NB4 (cell line): ENCODE data around the gene GALNT18.

Source experiments
- DNase-seq: peaks from one replicate; pipeline ENCODE4 v3.0.0; 2010; ENCODE audit warnings: low read depth
- H3K4me3 ChIP-seq: one replicate; pipeline ENCODE4 v1.5.1; 2011; ENCODE audit warnings: mild to moderate bottlenecking, low read depth, low read length, moderate library complexity
- MYC ChIP-seq: IDR thresholded peaks from 2 replicates; pipeline ENCODE4 v1.6.1; 2011; ENCODE audit warnings: low read depth, low read length
- POLR2A ChIP-seq: IDR thresholded peaks from 2 replicates; pipeline ENCODE4 v1.6.1; 2011; ENCODE audit warnings: mild to moderate bottlenecking; ENCODE audit not compliant: insufficient read length; ENCODE audit errors: extremely low read depth
- TF ChIP-seq, protein P1 (sequence below): IDR thresholded peaks from 2 replicates; pipeline ENCODE4 v1.6.1; 2011; ENCODE audit warnings: low read depth, low read length
- TF ChIP-seq, protein P2 (sequence below): IDR thresholded peaks from one replicate; pipeline ENCODE4 v1.5.1; 2012; ENCODE audit warnings: low read depth, low read length

The GALNT18 gene

DNA sequence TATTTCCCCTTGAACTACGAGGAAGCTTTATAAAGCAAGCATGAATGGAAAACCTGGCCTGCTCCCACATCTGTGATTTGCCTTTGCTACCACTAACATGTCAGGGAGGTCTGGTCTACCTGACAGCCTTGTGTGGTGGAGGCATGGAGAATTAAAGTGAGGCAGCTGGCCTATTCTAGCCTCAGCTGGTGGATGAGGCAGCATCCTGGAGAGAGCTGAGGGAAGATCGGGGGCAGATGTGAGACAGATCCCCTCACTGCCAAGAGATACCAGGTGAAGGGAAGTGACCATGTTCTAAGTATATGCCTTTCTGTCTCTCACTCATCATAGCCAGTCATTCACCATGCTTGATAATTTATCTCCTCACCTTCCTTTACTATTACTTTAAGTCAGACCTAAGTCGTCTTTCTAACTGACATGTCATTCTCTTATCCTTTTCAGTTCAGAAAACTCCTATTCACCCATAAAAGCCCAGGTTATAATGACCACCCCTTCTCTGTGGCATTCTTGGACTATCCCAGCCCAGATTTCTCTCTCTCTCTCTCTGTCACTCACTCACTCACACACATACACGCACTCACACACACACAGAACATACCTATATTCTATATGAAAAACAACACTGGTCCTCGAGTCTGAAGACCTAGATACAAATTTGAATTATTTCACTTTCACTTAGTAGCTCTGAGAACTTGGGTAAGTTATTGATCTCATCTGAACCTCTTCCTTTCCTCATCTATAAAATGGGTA lies 359.5 kb downstream of the GALNT18 start:
- no peak for TF ChIP-seq MYC
- TF ChIP-seq, protein P1, sequence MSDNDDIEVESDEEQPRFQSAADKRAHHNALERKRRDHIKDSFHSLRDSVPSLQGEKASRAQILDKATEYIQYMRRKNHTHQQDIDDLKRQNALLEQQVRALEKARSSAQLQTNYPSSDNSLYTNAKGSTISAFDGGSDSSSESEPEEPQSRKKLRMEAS = no peak
- TF ChIP-seq POLR2A = no peak
- TF ChIP-seq, protein P2, sequence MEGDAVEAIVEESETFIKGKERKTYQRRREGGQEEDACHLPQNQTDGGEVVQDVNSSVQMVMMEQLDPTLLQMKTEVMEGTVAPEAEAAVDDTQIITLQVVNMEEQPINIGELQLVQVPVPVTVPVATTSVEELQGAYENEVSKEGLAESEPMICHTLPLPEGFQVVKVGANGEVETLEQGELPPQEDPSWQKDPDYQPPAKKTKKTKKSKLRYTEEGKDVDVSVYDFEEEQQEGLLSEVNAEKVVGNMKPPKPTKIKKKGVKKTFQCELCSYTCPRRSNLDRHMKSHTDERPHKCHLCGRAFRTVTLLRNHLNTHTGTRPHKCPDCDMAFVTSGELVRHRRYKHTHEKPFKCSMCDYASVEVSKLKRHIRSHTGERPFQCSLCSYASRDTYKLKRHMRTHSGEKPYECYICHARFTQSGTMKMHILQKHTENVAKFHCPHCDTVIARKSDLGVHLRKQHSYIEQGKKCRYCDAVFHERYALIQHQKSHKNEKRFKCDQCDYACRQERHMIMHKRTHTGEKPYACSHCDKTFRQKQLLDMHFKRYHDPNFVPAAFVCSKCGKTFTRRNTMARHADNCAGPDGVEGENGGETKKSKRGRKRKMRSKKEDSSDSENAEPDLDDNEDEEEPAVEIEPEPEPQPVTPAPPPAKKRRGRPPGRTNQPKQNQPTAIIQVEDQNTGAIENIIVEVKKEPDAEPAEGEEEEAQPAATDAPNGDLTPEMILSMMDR = no peak
- no peak for DNase-seq
- H3K4me3 ChIP-seq = no peak overlapping the region

DNA sequence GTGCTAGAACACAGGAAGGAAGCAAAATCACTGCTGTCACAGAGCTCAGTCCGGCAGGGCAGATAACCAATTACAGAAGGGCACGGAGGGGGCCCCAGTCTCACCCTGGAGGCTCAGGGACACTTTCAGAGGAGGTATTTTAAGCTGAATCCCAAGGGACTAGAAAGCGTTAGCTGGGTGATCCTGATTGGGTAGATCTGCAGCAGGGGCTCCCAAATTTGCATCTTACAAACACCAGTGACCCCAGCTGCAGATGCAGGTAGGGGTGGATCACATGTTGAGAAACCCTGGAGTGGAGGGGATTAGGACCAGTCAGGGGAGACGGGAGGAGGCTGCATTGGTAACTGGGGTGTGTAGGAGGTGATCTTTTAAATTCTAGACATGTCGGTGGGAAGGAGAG lies 360.2 kb downstream of the GALNT18 start:
- TF ChIP-seq, protein P1 = no peak
- TF ChIP-seq, protein P2 = no peak
- TF ChIP-seq MYC = no peak
- no peak for TF ChIP-seq POLR2A
- no peak for DNase-seq
- no peak overlapping the region for H3K4me3 ChIP-seq

DNA sequence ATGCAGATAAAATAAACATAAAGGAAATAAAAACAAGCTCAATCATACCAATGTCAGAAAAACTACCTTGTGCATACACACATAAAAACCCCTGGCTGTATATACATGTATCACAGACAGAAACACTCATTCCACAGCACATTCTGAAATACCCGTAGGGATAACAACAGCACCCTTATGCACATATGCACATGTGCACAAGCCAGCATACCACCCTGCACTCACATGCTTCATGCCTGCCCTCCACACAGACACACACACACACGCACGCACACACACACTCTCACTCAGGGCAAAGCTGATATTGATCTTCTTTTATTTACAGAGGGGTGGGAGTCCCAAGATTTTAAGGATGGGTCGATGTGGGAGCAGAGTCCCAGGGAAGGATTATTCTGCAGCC lies 360.9 kb downstream of the GALNT18 start:
- DNase-seq = no peak
- no peak overlapping the region for H3K4me3 ChIP-seq

DNA sequence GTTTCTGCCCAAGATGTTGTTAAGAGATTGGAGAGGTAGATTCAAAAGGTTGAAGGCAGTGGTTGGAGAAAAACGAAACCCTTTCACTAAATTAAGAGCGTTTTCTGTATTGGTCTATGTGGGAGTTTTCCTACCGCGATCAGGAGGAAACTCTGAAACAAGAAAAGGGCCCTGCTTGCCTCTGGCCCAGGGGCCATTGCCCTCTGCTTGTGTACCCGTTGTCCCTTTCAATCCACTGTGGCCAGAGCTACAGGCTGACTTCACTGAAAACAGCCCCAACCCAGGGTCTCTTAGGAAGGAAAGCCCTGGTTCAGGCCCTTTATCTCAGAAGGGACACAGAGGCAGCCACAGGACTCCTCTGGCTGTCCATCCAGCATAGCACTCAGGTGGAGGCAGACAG lies 367.8 kb downstream of the GALNT18 start:
- no peak overlapping the region for H3K4me3 ChIP-seq
- TF ChIP-seq POLR2A (no peak), MYC (no peak)
- TF ChIP-seq, protein P2 = no peak
- TF ChIP-seq, protein P1 = no peak
- DNase-seq = no peak

More for the DNA sequence above, 360.9 kb downstream of the GALNT18 start:
- TF ChIP-seq MYC (no peak), POLR2A (no peak)
- TF ChIP-seq, protein P2 = no peak
- TF ChIP-seq, protein P1 = no peak

DNA sequence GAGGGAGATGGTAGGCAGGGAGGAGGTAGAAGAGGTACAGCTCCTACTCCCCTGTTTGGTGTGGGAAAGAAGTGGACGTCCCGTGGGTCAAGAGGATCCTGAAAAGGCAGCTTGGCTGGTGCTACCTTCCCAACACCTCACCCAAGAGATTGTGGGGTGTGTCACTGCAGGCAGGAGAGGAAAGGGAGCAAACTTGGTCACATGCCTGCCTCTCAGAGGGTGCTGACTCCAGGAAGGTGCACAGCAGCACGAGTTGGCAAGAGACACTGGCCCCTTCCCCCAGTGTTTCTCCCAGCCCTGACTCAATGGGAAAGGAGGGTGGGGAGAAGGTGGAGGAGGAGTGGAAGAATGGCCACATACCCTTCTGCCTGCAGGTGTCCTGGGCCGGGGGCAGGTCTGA lies 368.3 kb downstream of the GALNT18 start:
- TF ChIP-seq, protein P2 = no peak
- TF ChIP-seq POLR2A (no peak), MYC (no peak)
- TF ChIP-seq, protein P1 = no peak
- no peak overlapping the region for H3K4me3 ChIP-seq
- no peak for DNase-seq
